DMS153 (cell line): ENCODE data around the gene SLC27A1.
"Not testable (repeated sequence)": the region's sequence is repeated elsewhere in the genome, so short reads cannot be mapped to it uniquely, and the experiment has no call there.

Source experiments
- DNase-seq: peaks from one replicate; lab custom pipeline; 2025; lab: John Stamatoyannopoulos, UW

SLC27A1 gene

DNA sequence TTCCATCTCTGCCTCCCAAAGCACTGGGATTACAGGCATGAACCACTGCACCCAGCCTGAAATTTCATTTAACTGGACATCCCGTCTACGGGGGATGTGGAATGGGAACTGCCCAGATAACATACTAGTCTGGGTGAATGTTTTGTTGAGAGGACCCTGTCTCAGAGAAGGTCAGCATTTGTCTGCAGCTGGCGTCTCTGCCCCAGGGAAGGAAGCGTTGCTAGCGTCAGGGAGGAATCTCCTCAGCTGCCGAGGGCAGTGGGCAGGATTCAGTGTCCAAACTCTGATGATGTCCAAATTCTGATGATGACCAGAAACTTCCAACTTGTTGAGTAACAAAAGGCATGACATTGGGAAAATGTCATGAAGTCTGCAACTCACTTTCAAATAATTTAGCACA, 12.7 kb upstream of the SLC27A1 start:
- no peak for DNase-seq

DNA sequence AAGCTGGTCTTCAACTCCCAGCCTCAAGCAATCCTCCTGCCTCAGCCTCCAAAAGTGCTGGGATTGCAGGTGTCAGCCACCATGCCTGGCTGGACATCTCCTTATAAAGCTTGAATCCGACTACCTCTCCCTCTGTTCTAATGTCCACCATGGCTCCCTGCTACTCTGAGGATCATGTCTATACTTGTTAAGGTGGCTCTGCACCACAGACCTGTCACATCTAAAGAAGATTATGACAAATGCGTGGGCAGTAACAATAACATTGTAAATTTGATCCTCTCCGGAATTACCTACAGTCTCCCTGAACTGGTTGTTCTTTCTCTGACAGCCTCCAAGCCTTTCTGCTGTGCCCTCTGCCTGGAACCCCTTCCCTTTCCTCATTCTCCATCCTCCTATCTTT, 11.4 kb upstream of the SLC27A1 start:
- no peak for DNase-seq

DNA sequence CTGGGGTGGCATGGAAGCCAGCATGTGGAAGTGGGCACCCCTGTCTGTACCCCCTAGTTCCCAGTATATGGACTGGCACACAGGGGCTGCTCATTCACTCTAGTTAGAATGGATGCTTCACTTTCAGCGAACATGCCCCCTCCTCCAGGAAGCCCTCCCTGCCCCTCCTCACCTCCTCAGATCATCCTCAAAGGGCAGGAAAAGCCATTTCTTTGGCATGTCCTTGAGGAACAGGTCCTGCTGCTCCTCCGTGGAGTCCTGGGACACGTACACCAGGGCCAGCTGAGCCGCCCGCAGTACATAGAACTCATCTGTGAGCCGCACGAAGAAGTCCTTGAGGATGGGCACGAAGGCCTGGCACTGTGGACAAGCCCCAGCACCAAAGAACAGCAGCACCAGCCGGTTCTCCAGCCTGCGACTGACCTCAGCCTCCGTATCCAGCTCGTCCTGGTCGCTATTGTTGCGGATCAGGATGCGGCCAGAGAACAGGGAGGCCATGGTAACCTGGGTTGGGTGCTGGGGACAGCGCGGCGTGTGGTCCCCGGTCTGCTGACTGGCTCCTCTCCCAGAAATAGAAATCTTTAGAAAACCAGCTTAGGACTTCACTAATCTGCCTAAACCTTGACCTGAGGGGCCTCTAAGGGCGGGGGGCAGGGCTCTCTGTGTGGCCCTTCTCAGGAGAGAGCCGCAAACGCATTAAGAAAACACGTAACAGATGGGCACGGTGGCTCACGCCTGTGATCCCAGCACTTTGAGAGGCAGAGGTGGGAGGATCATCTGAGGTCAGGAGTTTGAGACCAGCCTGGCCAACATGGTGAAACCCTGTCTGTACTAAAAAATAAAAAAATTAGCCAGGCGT, 9.7 kb upstream of the SLC27A1 start, which contains the start of gene NXNL1:
TSS of gene NXNL1 (minus strand) at position 555 of the 859 bp plus-strand sequence. CDS start at position 498, 57 bp downstream.
- no peak for DNase-seq

DNA sequence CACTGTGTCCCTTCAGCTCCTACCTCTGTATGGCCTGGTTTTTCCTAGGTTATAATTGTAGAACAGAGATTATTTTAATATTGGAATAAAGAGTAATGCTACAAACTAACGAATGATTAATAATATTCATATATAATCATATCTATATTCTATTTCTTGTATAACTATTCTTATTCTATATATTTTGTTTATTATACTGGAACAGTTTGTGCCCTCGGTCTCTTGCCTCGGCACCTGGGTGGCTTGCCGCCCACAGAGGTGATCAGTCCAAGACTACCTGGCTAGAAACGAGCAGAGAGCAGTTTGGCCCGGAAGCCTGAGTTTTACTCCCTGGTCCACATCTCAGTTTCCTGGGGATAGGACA, 3.9 kb upstream of the SLC27A1 start:
- no peak for DNase-seq

DNA sequence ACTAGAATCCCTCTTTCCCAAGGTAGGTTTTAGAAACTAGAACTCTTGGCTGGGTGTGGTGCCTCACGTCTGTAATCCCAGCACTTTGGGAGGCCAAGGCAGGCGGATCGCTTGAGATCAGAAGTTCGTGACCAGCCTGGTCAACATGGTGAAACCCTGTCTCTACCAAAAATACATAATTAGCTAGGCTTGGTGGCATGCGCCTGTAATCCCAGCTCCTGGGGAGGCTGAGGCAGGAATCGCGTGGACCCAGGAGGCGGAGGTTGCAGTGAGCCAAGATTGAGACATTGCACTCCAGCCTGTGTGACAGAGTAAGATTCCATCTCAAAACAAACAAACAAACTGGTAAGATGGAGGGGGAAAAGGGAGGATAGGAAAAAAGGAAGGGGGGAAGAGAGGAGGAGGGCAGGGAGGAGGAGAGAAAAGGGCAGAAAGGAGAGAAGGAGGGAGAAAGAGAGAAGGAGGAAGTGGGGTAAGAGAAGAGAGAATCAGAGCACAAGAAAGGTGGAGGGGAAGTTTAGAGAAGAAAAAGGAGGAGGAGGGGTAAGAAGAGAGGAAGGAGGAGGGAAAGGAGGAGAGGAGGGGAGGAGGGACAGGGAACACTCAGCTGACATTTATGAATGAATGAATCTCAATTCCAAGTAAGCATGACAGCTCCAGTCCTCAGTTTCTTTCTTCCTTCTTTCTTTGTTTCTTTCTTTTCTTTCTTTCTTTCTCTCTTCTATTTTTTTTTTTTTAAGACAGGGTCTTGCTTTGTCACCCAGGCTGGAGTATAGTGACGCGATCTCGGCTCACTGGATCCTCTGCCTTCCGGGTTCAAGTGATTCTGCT, 2.6 kb upstream of the SLC27A1 start:
- no peak for DNase-seq

DNA sequence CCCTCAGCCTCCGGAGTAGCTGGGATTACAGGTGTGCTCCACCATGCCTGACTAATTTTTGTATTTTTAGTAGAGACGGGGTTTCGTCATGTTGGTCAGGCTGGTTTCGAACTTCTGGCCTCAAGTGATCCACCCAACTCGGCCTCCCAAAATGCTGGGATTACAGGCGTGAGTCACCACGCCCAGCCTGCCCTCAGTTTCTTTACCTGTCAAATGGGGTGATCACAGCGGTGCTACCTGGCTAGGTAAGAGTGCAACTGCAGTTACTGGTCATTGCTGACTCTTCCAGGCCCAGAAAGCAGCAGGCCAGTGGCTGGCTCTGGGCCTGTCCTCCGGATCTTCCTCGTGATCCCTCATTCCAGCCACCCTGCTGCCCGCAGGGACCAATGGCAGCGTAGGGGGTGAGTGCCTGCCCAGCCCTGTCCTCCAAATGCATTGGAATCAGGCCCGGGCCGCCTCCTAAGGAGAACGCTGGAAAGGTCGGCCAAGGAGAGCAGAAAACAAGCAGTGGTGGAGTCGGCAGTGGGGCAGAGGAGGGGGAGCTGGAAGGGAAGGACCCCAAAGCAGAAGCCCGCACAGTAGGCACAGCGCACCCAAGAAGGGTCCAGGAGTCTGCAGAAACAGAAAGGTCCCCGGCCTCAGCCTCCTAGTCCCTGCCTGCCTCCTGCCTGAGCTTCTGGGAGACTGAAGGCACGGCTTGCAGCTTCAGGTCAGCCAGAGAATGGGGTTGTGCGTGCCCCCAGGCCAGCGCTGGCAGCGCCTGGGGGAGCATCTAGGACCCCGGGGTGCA, 1.8 kb upstream of the SLC27A1 start:
- DNase-seq, result no peak

DNA sequence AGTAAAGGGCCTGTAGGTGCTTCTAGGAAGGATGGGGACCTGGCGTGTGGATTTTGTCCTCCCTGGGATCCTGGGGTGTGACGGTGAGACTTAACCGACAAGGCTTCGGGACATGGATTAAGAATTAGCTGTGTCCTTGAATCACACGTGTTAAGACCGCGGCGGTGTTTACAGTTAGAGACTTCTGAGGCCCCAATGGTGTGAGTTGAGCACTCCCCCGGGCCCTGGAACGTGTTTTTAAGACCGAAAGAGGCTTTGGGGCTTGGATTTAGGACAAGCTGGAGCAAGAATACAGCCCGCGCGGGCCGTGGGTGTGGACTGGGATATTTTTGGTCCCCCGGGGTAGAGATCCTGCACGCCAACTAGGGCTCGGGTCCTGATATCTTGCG, 1.2 kb upstream of the SLC27A1 start:
- no peak for DNase-seq

DNA sequence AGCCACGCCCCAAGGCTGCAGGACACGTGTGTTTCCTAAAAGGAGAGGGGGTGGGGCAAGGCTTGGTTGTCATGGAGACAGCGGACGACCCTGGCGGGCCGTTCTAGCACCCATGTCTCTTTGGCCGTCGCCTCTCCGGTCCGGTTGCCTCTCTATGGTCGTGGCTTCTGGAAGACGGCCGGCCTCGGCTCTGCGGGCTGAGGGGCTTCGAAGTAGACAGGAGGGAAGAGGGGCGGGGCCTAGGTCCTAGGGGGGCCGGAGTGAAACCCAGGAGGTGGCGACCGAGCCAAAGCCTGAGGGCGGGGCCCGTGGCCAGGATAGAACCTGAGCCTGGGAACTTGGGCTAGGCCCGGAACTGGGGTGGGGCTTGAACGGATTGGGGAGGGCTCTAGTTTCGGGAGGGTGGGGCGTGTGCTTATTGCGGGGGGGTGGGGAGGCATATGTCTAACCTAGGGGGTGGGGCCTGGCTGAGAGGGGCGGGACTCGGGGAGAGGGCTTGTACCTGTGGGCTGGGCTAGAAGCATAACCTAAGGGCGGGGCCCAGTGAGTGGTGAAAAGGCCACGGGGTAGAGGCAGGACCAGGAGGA, 750 bp upstream of the SLC27A1 start:
- DNase-seq, result peak; percentile 67

DNA sequence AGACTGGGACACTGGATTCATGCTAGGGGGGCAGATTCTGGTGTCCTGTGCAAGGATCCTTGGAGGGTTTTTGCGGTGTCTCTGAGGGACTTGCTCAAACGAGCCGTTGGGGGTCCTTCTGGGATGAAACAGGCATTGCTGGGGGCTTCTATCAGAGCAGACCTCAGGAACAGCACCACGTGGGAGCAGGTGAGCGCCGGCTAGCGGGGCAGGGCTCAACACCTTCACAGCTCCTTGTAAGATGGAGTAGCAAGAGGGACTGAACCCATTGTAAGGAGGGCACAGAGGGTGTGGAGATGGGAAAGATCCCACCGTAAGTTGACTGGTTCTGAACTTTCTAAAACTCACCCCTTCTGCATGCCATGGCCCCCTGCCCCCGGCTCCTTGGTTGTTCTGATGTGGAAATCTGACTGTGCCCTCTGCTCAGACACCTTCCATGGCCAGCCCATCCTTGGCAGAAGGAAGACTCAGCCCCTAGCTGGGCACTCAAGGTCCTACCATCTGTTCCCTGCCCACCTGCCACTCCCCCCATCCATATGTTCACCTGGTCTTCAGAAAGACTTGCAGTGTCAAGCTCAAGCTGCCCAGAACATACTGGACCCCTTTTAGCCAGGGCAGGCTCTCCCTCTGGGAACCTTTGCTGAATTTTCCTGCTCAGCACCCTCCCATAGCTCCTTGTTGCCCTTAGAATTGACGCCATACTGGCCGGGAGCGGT, 1.2 kb downstream of the SLC27A1 start:
- no peak for DNase-seq

DNA sequence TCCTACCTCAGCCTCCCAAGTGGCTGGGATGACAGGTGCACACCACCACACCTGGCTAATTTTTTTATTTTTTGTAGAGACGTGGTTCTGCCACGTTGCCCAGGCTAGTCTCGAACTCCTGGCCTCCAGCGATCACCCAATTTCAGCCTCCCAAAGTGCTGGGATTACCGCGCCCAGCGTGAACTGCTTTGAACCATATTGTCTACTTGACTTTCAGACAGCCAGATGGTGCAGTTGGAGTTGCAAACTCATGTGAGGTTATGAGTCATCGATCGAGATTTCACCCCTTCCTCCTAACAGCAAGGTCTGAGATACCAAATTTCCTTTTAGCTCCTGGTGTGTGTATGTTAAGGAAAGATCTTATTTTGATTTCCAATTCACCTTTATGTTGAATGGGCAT, 2.7 kb downstream of the SLC27A1 start:
- no peak for DNase-seq

DNA sequence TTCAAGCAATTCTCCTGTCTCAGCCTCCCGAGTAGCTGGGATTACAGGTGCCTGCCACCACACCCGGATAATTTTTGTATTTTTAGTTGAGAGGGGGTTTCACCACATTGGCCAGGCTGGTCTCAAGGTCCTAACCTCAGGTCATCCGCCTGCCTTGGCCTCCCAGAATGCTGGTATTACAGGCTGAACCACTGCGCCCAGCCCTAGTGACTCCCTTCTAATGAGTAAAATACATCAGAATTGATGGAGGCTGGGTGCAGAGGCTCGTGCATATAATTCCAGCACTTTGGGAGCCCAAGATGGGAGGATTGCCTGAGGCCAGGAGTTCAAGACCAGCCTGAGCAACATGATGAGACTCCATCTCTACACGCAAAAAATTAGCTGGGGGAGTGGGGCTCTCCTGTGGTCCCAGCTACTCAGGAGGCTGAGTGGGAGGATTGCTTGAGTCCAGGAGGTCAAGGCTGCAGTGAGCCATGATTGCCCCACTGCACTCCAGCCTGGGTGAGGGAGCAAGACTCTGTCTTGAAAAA, 4.8 kb downstream of the SLC27A1 start:
- not testable (repeated sequence) for DNase-seq

DNA sequence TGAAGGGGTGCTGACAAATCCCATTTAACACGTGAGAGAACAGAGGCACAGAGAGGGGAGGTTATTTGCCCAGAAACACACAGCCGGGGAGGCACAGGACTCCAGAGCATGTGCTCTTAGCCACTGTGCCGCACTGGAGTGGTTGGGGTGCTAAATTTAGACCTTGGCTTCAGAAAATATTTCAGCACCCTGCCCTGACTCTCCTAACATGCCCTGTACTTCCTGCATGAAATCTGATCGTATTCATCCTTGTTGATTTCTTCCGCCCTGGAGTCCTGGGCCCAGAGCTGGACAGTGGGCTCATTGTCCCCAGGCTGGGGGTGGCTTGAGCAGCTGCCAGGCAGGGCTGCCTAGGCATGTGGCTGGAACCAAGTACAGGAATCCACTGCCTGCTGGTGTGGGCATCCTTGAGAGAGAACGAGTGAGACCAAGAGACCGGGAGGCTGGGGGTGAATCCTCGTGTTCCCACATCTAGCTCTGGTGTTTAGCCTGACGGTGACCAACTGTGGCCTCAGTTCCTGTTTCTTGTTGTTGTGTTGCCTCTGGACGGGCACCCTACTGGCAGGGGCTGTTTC, 5.3 kb downstream of the SLC27A1 start:
- no peak for DNase-seq

DNA sequence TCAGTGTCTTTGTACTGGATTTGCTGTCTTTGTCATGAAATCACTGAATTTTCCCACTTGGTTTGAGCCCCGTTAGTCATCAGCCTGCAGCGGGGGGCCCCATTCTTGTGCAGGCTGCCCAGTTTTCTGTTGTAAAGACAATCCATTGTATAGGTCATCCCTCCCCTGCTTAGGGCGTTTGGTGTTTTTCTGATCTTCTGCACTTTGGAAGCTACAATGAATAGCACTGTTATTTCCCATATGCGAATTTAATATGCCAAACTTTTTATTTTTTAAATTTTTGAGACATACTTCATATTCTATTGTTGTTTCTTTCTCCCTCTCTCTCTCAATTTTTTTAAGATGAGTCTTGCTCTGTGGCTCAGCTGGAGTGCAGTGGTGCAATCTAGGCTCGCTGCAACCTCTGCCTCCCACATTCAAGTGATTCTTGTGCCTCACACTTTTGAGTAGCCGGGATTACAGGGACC, 9.0 kb downstream of the SLC27A1 start:
- no peak for DNase-seq

DNA sequence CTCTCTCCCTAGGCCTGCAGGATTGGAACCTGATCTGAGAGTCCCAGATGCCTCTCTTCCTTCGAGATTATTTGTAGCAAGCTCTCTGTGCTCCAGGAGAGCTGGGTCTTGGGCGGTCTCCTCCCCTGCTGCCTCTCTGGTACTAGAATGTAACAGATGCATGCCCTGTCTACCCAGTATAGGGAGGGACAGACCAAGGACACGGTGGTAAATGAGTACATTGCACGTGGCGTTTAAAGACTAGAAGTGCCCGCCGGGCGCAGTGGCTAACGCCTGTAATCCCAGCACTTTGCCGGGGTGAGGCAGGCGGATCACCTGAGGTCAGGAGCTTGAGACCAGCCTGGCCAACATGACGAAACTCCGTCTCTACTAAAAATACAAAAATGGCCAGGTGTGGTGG, 11.7 kb downstream of the SLC27A1 start:
- no peak for DNase-seq

DNA sequence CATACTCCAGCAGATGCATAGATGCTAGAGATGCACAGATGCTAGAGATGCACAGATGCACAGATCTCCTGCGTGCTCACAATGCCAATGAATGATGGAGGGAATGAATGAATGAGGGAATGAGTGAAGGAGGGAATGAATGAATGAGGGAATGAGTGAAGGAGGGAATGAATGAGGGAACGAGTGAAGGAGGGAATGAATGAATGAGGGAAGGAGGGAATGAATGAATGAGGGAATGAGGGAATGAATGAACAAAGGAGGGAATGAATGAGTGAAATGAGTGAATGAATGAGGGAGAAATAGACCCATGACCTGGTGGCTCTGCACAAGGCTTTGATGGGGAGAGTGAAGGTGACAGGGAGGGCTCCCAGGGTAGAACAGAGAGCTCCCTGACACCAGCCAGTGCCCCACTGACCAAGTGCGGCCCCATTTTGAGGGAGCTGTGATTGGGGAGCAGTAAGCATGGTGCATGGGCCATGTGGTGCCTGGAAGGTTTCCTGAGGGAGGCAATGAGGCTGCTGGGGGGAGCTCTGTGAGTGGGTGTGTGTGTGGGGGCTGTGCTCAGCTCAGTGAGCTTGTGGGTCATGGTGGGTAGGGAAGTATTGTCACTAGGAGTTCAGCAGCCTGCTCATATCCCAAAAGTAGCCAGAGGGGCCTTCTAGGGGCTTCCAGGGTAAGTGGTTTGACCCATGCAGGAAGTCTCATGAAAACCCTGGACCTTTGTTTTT, 12.7 kb downstream of the SLC27A1 start:
- no peak for DNase-seq

DNA sequence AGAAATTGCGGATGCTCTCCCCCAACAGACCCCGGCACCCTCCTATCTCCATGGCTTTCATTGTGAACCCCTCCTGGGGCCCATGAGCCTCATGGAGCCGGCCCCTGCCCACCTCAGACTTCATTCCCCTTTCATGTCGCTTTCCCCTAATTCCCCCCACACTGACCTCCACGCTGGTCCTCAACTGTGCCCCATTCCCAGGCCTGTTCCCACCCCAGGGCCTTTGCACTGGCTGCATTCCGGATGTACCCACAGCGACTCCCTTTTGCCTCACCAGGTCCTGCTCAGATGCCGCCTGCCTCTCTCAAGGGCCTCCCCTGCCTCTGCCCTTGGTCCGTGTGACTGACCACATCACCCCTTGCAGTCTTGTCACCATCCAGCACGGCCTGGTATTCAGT, 13.3 kb downstream of the SLC27A1 start:
- no peak for DNase-seq

DNA sequence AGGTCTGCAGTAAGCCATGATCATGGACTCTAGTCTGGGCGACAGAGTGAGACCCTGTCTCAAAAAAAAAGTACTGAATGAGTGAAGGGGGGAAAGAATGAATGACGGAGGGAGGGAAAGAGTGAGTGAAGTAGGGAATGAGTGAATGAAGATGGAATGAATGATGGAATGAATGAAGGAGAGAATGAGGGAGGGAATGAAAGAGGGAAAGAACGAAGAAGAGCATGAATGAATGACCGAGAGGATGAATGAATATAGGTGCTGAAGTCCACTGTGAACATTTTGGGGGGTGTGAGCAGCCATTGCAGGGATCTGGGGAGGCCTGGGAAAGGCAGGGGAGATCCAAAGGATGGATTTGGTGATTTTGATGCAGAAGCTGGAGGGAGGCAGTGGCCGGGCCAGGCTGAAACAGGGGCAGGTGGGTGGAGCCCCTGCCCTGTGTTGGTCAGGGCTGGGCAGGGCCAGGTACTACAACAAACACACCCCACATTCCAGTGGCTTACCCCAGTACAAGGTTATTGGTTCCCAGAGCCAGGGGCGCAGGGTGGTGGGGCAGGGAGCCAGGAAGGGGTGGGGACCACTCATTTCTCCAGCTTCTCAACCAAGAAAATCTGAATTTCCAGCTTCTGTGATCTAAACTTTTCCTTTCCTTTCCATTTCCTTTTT, 14.3 kb downstream of the SLC27A1 start:
- DNase-seq, result no peak

DNA sequence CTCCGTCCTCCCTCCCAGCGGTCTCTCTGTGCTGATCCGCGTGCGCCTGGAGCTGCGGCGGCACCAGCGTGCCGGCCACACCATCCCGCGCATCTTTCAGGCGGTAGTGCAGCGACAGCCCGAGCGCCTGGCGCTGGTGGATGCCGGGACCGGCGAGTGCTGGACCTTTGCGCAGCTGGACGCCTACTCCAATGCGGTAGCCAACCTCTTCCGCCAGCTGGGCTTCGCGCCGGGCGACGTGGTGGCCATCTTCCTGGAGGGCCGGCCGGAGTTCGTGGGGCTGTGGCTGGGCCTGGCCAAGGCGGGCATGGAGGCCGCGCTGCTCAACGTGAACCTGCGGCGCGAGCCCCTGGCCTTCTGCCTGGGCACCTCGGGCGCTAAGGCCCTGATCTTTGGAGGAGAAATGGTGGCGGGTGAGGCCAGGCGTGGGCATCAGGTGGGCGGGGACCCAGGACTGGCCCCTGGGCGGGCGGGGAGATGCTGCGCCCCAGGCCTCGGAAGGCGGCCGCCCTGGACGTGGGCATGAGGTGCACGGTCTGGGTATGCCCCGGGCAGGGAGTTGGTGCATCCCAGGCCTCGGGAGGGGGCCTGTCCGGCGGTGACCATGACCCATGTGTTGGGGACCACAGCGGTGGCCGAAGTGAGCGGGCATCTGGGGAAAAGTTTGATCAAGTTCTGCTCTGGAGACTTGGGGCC, 16.4 kb downstream of the SLC27A1 start:
- DNase-seq, result no peak
